ENCODE results near the gene SPRR1A. TPM values are rescaled to one million over a fixed set of nuclear protein-coding genes. Genes with fewer than 3 reads are reported as not detected.
A peak's percentile ranks its signal among the peaks of the same experiment; 100 is the strongest.

Gene SPRR1A
- total RNA-seq, 1 donor from 2014 or later, result not detected

DNA sequence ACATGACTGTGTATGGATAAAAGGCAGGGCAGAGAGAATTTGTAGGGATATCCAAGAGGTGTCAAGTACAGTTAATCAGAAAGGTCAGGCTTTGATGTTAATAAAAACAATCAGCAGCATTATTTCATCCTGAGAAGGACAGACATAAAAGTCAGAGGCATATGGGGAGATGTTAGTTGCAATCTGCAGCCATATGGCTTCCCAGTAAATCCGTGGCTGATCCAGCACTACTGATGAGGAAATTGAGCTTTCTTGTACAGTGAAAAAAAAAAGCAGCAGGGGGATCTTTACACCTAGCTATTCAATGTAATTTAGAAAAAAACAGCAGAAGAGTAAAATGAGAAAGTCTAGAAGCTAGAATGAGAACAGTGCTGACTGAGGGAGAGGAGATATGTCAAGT is 44.9 kb downstream of the SPRR1A start:
- DNase-seq (ENCODE audit: low read depth in 2 of 2), result no peak

DNA sequence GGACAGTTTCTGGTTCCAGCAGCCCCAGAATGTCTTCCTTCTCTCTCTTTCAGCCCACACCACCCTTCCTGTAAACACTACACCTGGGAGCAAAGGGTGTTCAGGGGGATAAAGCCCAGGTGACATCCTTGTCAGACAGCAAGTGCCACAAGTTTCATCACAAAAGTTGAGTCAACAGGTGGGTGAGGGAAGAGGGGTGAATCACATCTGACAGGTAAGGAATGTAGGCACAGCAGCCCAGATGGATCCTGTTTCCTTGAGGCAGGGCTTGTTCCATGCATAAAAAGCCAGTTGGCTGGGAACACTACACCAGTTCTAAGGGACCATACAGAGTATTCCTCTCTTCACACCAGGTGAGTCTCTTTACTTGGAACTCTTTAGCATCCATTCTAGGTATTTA is 47.0 kb downstream of the SPRR1A start, which contains the start of gene SPRR1B:
TSS of gene SPRR1B (plus strand) at position 309 of the 400 bp plus-strand sequence. CDS start 1,143 bp downstream, outside the sequence.
- DNase-seq (ENCODE audit: low read depth in 2 of 2), result no peak

DNA sequence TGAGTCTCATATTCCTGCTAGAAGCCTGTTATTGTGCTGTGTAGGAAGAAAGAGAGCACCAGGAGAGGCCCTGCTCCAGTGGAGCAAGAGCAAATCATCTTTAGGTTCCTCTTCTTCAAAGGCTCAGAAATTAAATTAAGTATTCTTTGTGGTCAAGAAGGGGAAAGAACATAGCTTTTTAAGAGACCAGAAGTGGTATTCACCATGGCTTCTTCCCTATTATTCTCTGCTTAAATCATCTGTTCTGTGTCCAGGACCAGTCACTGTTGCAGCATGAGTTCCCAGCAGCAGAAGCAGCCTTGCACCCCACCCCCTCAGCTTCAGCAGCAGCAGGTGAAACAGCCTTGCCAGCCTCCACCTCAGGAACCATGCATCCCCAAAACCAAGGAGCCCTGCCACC is 48.2 kb downstream of the SPRR1A start:
- no peak for DNase-seq (ENCODE audit: low read depth in 2 of 2)

DNA sequence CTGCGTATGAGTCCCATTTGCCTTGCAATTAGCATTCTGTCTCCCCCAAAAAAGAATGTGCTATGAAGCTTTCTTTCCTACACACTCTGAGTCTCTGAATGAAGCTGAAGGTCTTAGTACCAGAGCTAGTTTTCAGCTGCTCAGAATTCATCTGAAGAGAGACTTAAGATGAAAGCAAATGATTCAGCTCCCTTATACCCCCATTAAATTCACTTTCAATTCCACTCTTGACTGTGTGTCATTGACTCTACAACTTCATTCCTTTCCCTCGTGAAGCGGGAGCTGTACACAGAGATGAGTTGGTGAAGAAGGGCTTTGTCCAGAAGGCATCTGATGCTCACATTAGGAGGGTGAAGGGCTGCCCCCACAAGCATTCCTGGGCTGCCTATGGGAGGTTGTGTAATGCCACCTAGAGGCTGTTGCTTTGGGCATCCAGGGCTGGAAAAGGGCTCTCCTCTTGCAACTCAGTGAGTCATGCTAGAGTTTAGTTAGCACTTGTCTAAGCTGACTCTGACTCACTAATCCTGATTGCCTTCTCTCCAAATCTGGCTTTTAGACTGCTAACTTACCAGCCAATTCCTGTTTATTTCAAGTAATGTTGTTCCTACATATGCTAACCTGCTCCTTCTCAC is 48.9 kb downstream of the SPRR1A start:
- peak in 1 of 2 donors; percentile 1 for DNase-seq (ENCODE audit: low read depth in 2 of 2)

DNA sequence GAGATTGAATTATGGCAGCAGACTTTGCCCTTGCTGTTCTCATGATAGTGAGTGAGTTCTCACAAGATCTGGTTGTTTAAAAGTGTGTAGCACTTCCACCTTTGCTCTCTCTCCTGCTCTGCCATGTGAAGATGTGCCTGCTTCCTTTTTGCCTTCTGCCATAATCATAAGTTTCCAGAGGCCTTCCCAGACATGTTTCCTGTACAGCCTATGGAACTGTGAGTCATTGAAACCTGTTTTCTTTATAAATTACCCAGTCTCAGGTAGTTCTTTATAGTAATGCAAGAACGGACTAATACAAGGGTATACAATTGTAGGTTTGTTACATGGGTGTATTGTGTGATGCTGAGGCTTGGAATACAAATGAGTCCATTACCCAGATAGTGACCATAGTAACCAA is 51.3 kb downstream of the SPRR1A start:
- DNase-seq (ENCODE audit: low read depth in 2 of 2), result no peak

Other genes starting within 250 kb of the SPRR1A start
- not detected in 2 replicates for gene KPRP, start 226.1 kb upstream of the SPRR1A start, total RNA-seq
- not detected in 2 replicates for gene LCE1F, start 208.9 kb upstream of the SPRR1A start, total RNA-seq
- gene LCE1E, start 197.8 kb upstream of the SPRR1A start, total RNA-seq, result not detected in 2 replicates
- gene LCE1D, start 187.4 kb upstream of the SPRR1A start, total RNA-seq, result not detected in 2 replicates
- gene LCE1C, start 177.4 kb upstream of the SPRR1A start, total RNA-seq, result not detected in 2 replicates
- not detected in 2 replicates for gene LCE1B, start 172.1 kb upstream of the SPRR1A start, total RNA-seq
- gene LCE1A, start 156.6 kb upstream of the SPRR1A start, total RNA-seq, result not detected in 2 replicates
- gene LCE6A, start 141.2 kb upstream of the SPRR1A start, total RNA-seq, result not detected in 2 replicates
- not detected in 2 replicates for gene LCE7A, start 124.1 kb upstream of the SPRR1A start, total RNA-seq
- not detected in 2 replicates for gene SMCP, start 105.8 kb upstream of the SPRR1A start, total RNA-seq
- gene IVL, start 75.5 kb upstream of the SPRR1A start, total RNA-seq, result not detected in 2 replicates
- gene SPRR5, start 36.9 kb upstream of the SPRR1A start, total RNA-seq, result not detected in 2 replicates
- not detected in 2 replicates for gene SPRR4, start 13.4 kb upstream of the SPRR1A start, total RNA-seq
- not detected in 2 replicates for gene SPRR3, start 17.7 kb downstream of the SPRR1A start, total RNA-seq
- gene SPRR1B, start 47.1 kb downstream of the SPRR1A start, total RNA-seq, result not detected in 2 replicates
- not detected in 2 replicates for gene SPRR2D, start 57.0 kb downstream of the SPRR1A start, total RNA-seq
- not detected in 2 replicates for gene SPRR2A, start 73.4 kb downstream of the SPRR1A start, total RNA-seq
- not detected in 2 replicates for gene SPRR2B, start 87.5 kb downstream of the SPRR1A start, total RNA-seq
- gene SPRR2E, start 110.4 kb downstream of the SPRR1A start, total RNA-seq, result not detected in 2 replicates
- gene SPRR2F, start 129.4 kb downstream of the SPRR1A start, total RNA-seq, result not detected in 2 replicates
- gene SPRR2G, start 166.8 kb downstream of the SPRR1A start, total RNA-seq, result not detected in 2 replicates
- not detected in 2 replicates for gene LELP1, start 219.3 kb downstream of the SPRR1A start, total RNA-seq
- under 0.01 TPM in 1 of 2 replicates, not detected in the other for gene PRR9, start 233.5 kb downstream of the SPRR1A start, total RNA-seq

Data from dermis microvascular lymphatic vessel endothelial cell (primary cell).